Measurements from ENCODE around the gene TMCO2. TPM values are rescaled to one million over a fixed set of nuclear protein-coding genes. Genes with fewer than 3 reads are reported as not detected.

Gene TMCO2
- total and polyA plus RNA-seq, 3 donors from 2014 or later = 35.2 to 198 (median 81.5) TPM

DNA sequence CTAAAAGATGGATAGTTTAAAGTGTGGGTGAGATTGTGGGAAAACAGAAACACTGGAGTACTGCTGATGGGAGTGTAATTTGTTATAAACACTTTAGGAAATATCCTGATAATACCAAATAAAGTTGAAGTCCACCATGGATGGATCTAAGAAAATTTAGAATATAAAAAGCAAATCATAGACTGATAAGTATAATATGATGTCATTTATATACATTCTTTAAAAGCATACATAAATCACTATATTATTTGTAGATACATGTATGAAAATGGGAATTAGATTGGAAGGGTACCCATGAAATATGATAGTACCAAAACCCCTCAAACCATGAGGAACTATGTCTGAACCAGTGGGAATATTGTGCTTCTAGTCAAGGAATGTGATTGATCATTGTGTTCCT lies 18.2 kb downstream of the TMCO2 start:
- H3K4me1 ChIP-seq = no peaks in the 10 kb centered on the region
- intact Hi-C loops (cut with DNase I; ENCODE audit: low total_unique reads) = no loop called here
- H3K36me3 ChIP-seq (ENCODE audit: low read depth, missing control alignments) = no peaks in the 10 kb centered on the region
- H3K27ac ChIP-seq = no peak overlapping the region
- H3K9me3 ChIP-seq = no peaks in the 10 kb centered on the region
- TF ChIP-seq POLR2A (IDR thresholded peaks at IDR 0.05) = no peak
- TF ChIP-seq, protein P1, sequence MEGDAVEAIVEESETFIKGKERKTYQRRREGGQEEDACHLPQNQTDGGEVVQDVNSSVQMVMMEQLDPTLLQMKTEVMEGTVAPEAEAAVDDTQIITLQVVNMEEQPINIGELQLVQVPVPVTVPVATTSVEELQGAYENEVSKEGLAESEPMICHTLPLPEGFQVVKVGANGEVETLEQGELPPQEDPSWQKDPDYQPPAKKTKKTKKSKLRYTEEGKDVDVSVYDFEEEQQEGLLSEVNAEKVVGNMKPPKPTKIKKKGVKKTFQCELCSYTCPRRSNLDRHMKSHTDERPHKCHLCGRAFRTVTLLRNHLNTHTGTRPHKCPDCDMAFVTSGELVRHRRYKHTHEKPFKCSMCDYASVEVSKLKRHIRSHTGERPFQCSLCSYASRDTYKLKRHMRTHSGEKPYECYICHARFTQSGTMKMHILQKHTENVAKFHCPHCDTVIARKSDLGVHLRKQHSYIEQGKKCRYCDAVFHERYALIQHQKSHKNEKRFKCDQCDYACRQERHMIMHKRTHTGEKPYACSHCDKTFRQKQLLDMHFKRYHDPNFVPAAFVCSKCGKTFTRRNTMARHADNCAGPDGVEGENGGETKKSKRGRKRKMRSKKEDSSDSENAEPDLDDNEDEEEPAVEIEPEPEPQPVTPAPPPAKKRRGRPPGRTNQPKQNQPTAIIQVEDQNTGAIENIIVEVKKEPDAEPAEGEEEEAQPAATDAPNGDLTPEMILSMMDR (IDR thresholded peaks at IDR 0.05) = no peak
- no peak overlapping the region for H3K4me3 ChIP-seq
- DNase-seq = no peak
- no peaks in the 10 kb centered on the region for H3K27me3 ChIP-seq

DNA sequence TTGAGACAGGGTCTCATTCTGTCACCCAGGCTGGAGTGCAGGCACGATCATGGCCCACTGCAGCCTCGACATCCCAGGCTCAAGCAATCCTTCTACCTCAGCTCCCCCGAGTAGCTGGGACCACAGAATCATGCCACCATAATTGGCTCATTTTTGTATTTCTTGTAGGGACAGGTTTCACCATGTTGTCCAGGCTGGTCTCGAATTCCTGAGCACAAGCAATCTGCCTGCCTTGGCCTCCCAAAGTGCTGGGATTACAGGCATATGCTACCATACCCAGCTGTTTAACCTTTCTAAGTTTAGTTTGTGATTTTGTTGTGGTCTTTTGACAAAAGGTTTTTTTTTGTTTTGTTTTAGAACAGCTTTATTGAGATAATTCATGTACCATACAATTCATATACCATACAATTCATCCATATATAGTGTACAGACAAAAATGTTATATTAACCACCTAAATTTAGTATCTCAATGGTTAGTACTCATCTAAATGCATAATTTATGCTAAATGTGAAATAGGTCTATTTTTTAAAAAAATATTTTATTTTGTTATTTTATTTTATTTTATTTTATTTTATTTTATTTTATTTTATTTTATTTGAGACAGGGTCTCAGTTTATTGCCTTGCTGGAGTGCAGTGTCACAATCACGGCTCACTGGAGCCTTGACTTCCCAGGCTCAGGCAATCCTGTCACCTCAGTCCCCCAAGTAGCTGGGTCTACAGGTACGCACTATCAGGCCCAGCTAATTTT lies 19.2 kb downstream of the TMCO2 start:
- H3K4me3 ChIP-seq = no peak overlapping the region
- WGBS, 2 donors = 95 to 97% methylated on average over 6 of the region's 6 CpGs
- H3K27ac ChIP-seq = no peak overlapping the region
- intact Hi-C loops (cut with DNase I; ENCODE audit: low total_unique reads) = no loop called here
- DNase-seq = no peak
- H3K9me3 ChIP-seq = no peaks in the 10 kb centered on the region
- no peaks in the 10 kb centered on the region for H3K27me3 ChIP-seq
- TF ChIP-seq, protein P1 (IDR thresholded peaks at IDR 0.05) = no peak
- no peak for TF ChIP-seq POLR2A (IDR thresholded peaks at IDR 0.05)
- no peaks in the 10 kb centered on the region for H3K36me3 ChIP-seq (ENCODE audit: low read depth, missing control alignments)
- H3K4me1 ChIP-seq = no peaks in the 10 kb centered on the region

DNA sequence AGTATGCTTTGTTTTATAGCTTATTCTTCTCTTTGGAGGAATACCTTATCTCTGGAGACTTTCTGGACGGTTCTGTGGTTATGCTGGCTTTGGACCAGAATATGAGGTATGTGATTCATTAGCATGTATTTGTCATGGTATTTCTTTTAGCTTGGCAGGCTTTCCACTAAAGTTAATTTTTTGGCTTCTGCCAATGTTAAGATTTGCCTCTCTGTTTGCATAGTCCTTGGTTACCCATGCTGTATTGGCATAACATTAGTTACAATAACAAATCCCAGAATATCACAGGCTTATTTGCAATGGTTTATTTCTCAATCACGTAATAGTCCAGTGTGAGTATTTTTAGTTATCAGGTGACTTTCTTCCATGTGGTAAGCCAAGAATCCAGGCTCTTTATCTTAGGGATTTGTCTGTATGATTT lies 20.0 kb downstream of the TMCO2 start:
- 44 to 48% methylated on average over 2 of the region's 2 CpGs for WGBS, 2 donors

DNA sequence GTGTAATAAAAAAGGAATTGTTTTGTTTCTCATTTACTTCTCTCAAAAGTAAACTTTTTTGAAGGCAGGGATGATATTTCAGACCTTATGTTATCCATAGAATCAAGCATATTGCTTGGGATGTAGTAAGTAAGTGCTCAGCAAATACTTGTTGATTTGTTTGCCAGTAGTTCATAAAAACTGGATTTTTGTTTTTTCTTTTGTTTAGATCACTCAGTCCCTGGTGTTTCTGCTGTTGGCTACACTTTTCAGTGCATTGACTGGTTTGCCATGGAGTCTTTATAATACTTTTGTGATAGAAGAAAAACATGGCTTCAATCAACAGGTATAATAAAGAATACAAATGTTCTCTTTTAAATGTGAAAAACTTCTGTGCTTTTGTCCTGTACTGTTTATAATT lies 20.5 kb downstream of the TMCO2 start:
- no peak overlapping the region for H3K27ac ChIP-seq
- no peaks in the 10 kb centered on the region for H3K36me3 ChIP-seq (ENCODE audit: low read depth, missing control alignments)
- H3K9me3 ChIP-seq = no peaks in the 10 kb centered on the region
- no peaks in the 10 kb centered on the region for H3K4me1 ChIP-seq
- intact Hi-C loops (cut with DNase I; ENCODE audit: low total_unique reads) = no loop called here
- no peak for DNase-seq
- TF ChIP-seq POLR2A (IDR thresholded peaks at IDR 0.05) = no peak
- TF ChIP-seq, protein P1 (IDR thresholded peaks at IDR 0.05) = no peak
- no peaks in the 10 kb centered on the region for H3K27me3 ChIP-seq
- no peak overlapping the region for H3K4me3 ChIP-seq

More for the DNA sequence above, 20.0 kb downstream of the TMCO2 start:
- Histone ChIP-seq H3K9me3 (no peaks in the 10 kb centered on the region), H3K27me3 (no peaks in the 10 kb centered on the region), H3K4me1 (no peaks in the 10 kb centered on the region), H3K4me3 (no peak overlapping the region), H3K36me3 (ENCODE audit: low read depth, missing control alignments) (no peaks in the 10 kb centered on the region), H3K27ac (no peak overlapping the region)
- intact Hi-C loops (cut with DNase I; ENCODE audit: low total_unique reads) = no loop called here
- TF ChIP-seq, protein P1 (IDR thresholded peaks at IDR 0.05) = no peak
- no peak for TF ChIP-seq POLR2A (IDR thresholded peaks at IDR 0.05)
- no peak for DNase-seq

Measured in testis (tissue), 3 donors.